ENCODE measurements around the gene NDRG4. TPM values are rescaled to one million over a fixed set of nuclear protein-coding genes. Genes with fewer than 3 reads are reported as not detected.

The NDRG4 gene
- total and polyA plus RNA-seq, 2 donors (not counting 3 experiments of a cell fraction or from before 2014, with no cell fraction given) = 35.8 to 74.3 TPM

DNA sequence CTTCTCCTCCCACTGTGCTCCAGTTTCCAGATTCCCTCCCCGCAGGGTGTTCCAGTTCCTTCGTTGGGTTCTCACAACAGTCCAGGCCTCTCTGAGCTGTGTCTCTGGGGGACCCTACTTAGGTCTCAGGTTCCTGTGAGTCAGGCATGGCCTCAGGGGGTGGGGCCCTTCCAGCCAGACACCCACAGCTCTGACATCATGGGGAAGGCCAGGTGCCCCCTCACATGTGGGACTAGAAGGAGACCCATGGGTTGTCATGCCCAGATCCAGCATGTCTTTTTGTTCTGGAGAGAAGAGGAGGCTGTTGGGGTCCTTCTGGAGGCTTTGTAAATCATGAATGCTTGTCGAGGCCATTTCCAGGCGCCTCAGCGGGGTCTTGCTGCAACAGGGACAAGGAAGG lies 32.0 kb upstream of the NDRG4 start:
- ChIA-PET POLR2A (no interaction called here), CTCF (interaction anchor here (1.3 to 1.5 kb wide), 2 partner anchors 20 to 131 kb away, joined by 5 to 6 read pairs; no protein-coding TSS in a partner anchor)
- H2AFZ ChIP-seq (ENCODE audit: low read depth, low read length) = no peak overlapping the region
- no peak overlapping the region for H3K4me2 ChIP-seq (ENCODE audit: insufficient read depth, low read length)
- intact Hi-C loops (cut with micrococcal nuclease) (no loop called here), dilution Hi-C loops (cut with MboI; ENCODE audit: extremely low pct_ligation_motif_present, low sequenced_read_pairs) (no loop called here)
- H3K27me3 ChIP-seq (ENCODE audit: control insufficient read depth in 2 of 2, insufficient read depth in 2 of 2, low read length in 2 of 2) = peaks cover 2 to 15% of the 10 kb centered on the region in 2 experiments
- no TSS peak for BruUV-seq (replicated peaks)
- H3K9ac ChIP-seq (replicated peaks; ENCODE audit: extremely low read depth, insufficient read depth, low read length) = no peak overlapping the region
- no peaks in the 10 kb centered on the region for H4K20me1 ChIP-seq (replicated peaks; ENCODE audit: control insufficient read depth, extremely low read depth, insufficient read depth, low read length)
- H3K9me3 ChIP-seq (replicated peaks; ENCODE audit: control insufficient read depth, insufficient read depth, low read length) = no peaks in the 10 kb centered on the region
- FAIRE-seq (no peak), DNase-seq (ENCODE audit: low read depth, low spot score) (no peak)
- H3K79me2 ChIP-seq (ENCODE audit: control insufficient read depth, insufficient read depth, low read length) = no peaks in the 10 kb centered on the region
- TF ChIP-seq GATA2 (IDR thresholded peaks at IDR 0.05; ENCODE audit: insufficient read depth, insufficient read length, low read depth, low read length) = no peak
- no peak for TF ChIP-seq POLR2A (IDR thresholded peaks at IDR 0.05; ENCODE audit: low read depth, low read length)
- no peak for TF ChIP-seq FOS (IDR thresholded peaks at IDR 0.05; ENCODE audit: borderline replicate concordance, insufficient read depth, low read length)
- no peak for TF ChIP-seq JUN (IDR thresholded peaks at IDR 0.05; ENCODE audit: borderline replicate concordance, insufficient read depth, insufficient read length, low read depth)
- no peak for TF ChIP-seq POLR2AphosphoS5 (IDR thresholded peaks at IDR 0.05; ENCODE audit: insufficient read depth, low read depth, low read length)
- no peaks in the 10 kb centered on the region for H3K36me3 ChIP-seq (ENCODE audit: control insufficient read depth in 2 of 2, extremely low read depth in 1 of 2, insufficient read depth in 2 of 2, low read length in 2 of 2)
- H3K27ac ChIP-seq (ENCODE audit: insufficient read depth, low read depth, low read length) = no peak overlapping the region
- H3K4me1 ChIP-seq (ENCODE audit: control insufficient read depth, extremely low read depth, insufficient read depth, low read length) = peaks cover 6% of the 10 kb centered on the region
- no peak overlapping the region for H3K4me3 ChIP-seq (replicated peaks in 1 of 3; ENCODE audit: insufficient read depth in 1 of 3, low read depth in 1 of 3, low read length in 3 of 3)
- no peaks in the 10 kb centered on the region for H3K9me1 ChIP-seq (replicated peaks; ENCODE audit: control insufficient read depth, extremely low read depth, insufficient read depth, low read length)

DNA sequence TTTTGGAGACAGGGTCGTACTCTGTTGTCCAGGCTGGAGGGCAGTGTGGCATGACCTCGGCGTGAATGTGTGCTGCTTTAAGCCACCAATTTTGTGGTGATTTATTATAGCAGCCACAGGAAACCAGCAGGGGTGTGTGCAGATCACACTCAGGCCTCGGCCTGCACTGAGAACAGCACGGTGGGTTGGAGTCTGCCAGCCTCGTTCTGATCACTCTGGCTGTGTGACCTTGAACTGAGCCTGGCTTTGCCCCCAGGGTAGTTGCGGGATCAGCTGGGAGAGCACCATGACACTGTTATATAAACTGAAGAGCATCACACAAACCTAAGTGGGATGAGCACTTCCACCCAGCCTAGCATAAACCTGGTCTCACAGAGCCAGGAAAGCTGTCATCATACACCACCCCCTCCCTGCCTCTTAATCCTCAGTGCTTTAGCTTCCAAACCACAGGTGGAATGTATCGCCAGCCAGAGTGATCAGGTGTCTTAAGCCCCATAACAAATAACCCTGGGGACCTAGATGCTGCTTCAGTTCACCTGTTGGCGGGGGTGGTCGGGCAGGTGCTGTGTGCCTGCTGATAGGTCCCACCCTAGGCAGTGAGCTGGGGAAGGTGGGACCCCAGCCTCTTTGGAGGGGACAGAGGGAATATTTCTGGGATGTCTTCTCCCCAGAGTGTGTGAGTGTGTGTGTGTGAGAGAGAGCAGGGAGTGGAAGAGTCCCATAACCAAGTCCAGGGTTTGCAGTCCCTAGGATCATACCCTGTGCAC lies 28.6 kb upstream of the NDRG4 start:
- BruUV-seq (replicated peaks) = no TSS peak
- no peaks in the 10 kb centered on the region for H3K79me2 ChIP-seq (ENCODE audit: control insufficient read depth, insufficient read depth, low read length)
- dilution Hi-C loops (cut with MboI; ENCODE audit: extremely low pct_ligation_motif_present, low sequenced_read_pairs) (no loop called here), intact Hi-C loops (cut with micrococcal nuclease) (no loop called here)
- ChIA-PET CTCF (interaction anchor here (0.7 to 6.3 kb wide), 3 partner anchors 15 to 133 kb away, joined by 3 to 30 read pairs (median 15); no protein-coding TSS in a partner anchor), POLR2A (interaction anchor here (0.7 kb wide), 1 partner anchor 105 kb away, joined by 5 read pairs; no protein-coding TSS in a partner anchor)
- DNase-seq (ENCODE audit: low read depth, low spot score) (no peak), FAIRE-seq (no peak)
- no peak for TF ChIP-seq POLR2AphosphoS5 (IDR thresholded peaks at IDR 0.05; ENCODE audit: insufficient read depth, low read depth, low read length)
- TF ChIP-seq EZH2 (IDR thresholded peaks at IDR 0.05; ENCODE audit: borderline replicate concordance, low read depth, low read length, severe bottlenecking) = no peak
- no peak for TF ChIP-seq GATA2 (IDR thresholded peaks at IDR 0.05; ENCODE audit: insufficient read depth, insufficient read length, low read depth, low read length)
- TF ChIP-seq, protein P1, sequence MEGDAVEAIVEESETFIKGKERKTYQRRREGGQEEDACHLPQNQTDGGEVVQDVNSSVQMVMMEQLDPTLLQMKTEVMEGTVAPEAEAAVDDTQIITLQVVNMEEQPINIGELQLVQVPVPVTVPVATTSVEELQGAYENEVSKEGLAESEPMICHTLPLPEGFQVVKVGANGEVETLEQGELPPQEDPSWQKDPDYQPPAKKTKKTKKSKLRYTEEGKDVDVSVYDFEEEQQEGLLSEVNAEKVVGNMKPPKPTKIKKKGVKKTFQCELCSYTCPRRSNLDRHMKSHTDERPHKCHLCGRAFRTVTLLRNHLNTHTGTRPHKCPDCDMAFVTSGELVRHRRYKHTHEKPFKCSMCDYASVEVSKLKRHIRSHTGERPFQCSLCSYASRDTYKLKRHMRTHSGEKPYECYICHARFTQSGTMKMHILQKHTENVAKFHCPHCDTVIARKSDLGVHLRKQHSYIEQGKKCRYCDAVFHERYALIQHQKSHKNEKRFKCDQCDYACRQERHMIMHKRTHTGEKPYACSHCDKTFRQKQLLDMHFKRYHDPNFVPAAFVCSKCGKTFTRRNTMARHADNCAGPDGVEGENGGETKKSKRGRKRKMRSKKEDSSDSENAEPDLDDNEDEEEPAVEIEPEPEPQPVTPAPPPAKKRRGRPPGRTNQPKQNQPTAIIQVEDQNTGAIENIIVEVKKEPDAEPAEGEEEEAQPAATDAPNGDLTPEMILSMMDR (IDR thresholded peaks at IDR 0.05; ENCODE audit: extremely low read depth in 1 of 2, insufficient read depth in 1 of 2, low read depth in 1 of 2, low read length in 2 of 2) = no peak
- no peak for TF ChIP-seq FOS (IDR thresholded peaks at IDR 0.05; ENCODE audit: borderline replicate concordance, insufficient read depth, low read length)
- TF ChIP-seq, protein P2, sequence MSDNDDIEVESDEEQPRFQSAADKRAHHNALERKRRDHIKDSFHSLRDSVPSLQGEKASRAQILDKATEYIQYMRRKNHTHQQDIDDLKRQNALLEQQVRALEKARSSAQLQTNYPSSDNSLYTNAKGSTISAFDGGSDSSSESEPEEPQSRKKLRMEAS (IDR thresholded peaks at IDR 0.05; ENCODE audit: insufficient read depth, insufficient read length) = no peak
- TF ChIP-seq JUN (IDR thresholded peaks at IDR 0.05; ENCODE audit: borderline replicate concordance, insufficient read depth, insufficient read length, low read depth) = no peak
- TF ChIP-seq POLR2A (IDR thresholded peaks at IDR 0.05; ENCODE audit: low read depth, low read length) = no peak
- no peak for TF ChIP-seq MYC (IDR thresholded peaks at IDR 0.05; ENCODE audit: low read depth, low read length)
- peaks cover 12% of the 10 kb centered on the region for H3K4me1 ChIP-seq (ENCODE audit: control insufficient read depth, extremely low read depth, insufficient read depth, low read length)
- H3K9me3 ChIP-seq (replicated peaks; ENCODE audit: control insufficient read depth, insufficient read depth, low read length) = no peaks in the 10 kb centered on the region
- no peaks in the 10 kb centered on the region for H3K36me3 ChIP-seq (ENCODE audit: control insufficient read depth in 2 of 2, extremely low read depth in 1 of 2, insufficient read depth in 2 of 2, low read length in 2 of 2)
- no peak overlapping the region for H3K4me2 ChIP-seq (ENCODE audit: insufficient read depth, low read length)
- no peaks in the 10 kb centered on the region for H3K9me1 ChIP-seq (replicated peaks; ENCODE audit: control insufficient read depth, extremely low read depth, insufficient read depth, low read length)
- H4K20me1 ChIP-seq (replicated peaks; ENCODE audit: control insufficient read depth, extremely low read depth, insufficient read depth, low read length) = no peaks in the 10 kb centered on the region
- no peak overlapping the region for H3K9ac ChIP-seq (replicated peaks; ENCODE audit: extremely low read depth, insufficient read depth, low read length)
- H3K4me3 ChIP-seq (replicated peaks in 1 of 3; ENCODE audit: insufficient read depth in 1 of 3, low read depth in 1 of 3, low read length in 3 of 3) = no peak overlapping the region
- no peak overlapping the region for H3K27ac ChIP-seq (ENCODE audit: insufficient read depth, low read depth, low read length)
- H3K27me3 ChIP-seq (ENCODE audit: control insufficient read depth in 2 of 2, insufficient read depth in 2 of 2, low read length in 2 of 2) = no peaks in the 10 kb centered on the region
- H2AFZ ChIP-seq (ENCODE audit: low read depth, low read length) = no peak overlapping the region

Measured in endothelial cell of umbilical vein (primary cell).